ENCODE results near the gene ATAD3A. TPM values are rescaled to one million over a fixed set of nuclear protein-coding genes. Genes with fewer than 3 reads are reported as not detected.

Gene ATAD3A
- total RNA-seq, 1 experiment from 2014 or later, result 71.2 TPM

DNA sequence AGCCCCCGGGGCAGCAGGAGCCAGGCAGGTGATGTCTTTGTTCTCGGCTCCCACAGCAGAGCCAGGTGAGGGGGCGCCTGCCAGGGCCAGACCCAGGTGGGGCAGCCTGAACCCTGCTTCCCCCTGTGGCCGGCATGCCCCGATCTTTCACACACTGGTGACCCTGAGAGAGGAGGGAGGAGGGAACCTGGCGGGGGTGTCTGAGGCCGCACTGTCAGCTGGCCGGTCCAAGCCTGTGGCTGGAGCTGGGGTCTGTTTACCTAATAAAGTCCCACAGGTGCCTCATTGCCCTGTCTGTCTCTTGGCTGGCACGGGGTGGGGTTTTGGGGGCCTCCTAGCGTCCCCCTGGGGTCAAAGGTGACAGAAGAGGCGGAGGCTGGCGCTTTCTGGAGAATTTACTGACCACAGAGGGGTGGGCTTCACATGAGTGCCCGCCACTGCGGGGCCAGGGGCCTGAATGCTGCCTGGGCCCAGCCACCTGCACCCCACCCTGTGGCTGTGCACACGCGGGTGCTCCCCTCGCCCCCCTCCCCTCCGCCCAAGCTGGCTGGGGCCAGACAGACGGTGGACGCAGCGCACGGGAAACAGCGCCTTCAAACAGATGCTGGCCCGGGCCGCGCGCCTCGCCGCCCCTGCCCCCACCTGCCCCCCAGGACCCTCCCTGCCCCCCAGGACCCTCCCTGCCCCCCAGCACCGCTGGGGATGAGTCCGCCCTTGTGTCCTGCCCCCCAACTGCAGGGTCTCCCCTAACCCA, 22.6 kb downstream of the ATAD3A start:
- Mint-ChIP-seq H3K4me3 (no peak overlapping the region), H3K36me3 (peaks cover 17% of the 10 kb centered on the region), H3K9me3 (peaks cover 5% of the 10 kb centered on the region), H3K27ac (no peak overlapping the region), H3K27me3 (ENCODE audit: low read depth) (no peaks in the 10 kb centered on the region), H3K4me1 (peaks cover 3% of the 10 kb centered on the region; the same call in 1 of the 2 replicates)
- DNase-seq (ENCODE audit: low spot score), result no peak
- CTCF ChIA-PET, result no interaction called here
- POLR2A ChIA-PET, result no interaction called here
- no peak for ATAC-seq
- TF ChIP-seq AR (CRISPR knock-in tag; IDR thresholded peaks at IDR 0.05) (no peak), CDX4 (CRISPR knock-in tag; IDR thresholded peaks at IDR 0.05; ENCODE audit: borderline replicate concordance) (no peak), GABPB1 (CRISPR knock-in tag; IDR thresholded peaks at IDR 0.05) (no peak), IRF2 (CRISPR knock-in tag; IDR thresholded peaks at IDR 0.05; ENCODE audit: borderline replicate concordance, low read depth) (no peak), AFF4 (CRISPR knock-in tag; IDR thresholded peaks at IDR 0.05; ENCODE audit: borderline replicate concordance) (no peak), USF1 (CRISPR knock-in tag; IDR thresholded peaks at IDR 0.05) (no peak), ZBTB43 (CRISPR knock-in tag; IDR thresholded peaks at IDR 0.05) (no peak), NFE2L1 (CRISPR knock-in tag; IDR thresholded peaks at IDR 0.05) (no peak), NR3C1 (CRISPR knock-in tag; conservative IDR thresholded peaks at IDR 0.05; ENCODE audit: low read depth) (no peak), TEAD4 (CRISPR knock-in tag; IDR thresholded peaks at IDR 0.05) (no peak), ZNF232 (CRISPR knock-in tag; IDR thresholded peaks at IDR 0.05) (no peak), ARID4B (CRISPR knock-in tag; IDR thresholded peaks at IDR 0.05; ENCODE audit: borderline replicate concordance) (no peak), GRHL2 (CRISPR knock-in tag; IDR thresholded peaks at IDR 0.05; ENCODE audit: insufficient replicate concordance, severe bottlenecking) (no peak), HMGXB4 (CRISPR knock-in tag; IDR thresholded peaks at IDR 0.05) (no peak), ZNF423 (CRISPR knock-in tag; IDR thresholded peaks at IDR 0.05) (no peak), ZNF671 (CRISPR knock-in tag; IDR thresholded peaks at IDR 0.05) (no peak)
- TF ChIP-seq, protein P1, sequence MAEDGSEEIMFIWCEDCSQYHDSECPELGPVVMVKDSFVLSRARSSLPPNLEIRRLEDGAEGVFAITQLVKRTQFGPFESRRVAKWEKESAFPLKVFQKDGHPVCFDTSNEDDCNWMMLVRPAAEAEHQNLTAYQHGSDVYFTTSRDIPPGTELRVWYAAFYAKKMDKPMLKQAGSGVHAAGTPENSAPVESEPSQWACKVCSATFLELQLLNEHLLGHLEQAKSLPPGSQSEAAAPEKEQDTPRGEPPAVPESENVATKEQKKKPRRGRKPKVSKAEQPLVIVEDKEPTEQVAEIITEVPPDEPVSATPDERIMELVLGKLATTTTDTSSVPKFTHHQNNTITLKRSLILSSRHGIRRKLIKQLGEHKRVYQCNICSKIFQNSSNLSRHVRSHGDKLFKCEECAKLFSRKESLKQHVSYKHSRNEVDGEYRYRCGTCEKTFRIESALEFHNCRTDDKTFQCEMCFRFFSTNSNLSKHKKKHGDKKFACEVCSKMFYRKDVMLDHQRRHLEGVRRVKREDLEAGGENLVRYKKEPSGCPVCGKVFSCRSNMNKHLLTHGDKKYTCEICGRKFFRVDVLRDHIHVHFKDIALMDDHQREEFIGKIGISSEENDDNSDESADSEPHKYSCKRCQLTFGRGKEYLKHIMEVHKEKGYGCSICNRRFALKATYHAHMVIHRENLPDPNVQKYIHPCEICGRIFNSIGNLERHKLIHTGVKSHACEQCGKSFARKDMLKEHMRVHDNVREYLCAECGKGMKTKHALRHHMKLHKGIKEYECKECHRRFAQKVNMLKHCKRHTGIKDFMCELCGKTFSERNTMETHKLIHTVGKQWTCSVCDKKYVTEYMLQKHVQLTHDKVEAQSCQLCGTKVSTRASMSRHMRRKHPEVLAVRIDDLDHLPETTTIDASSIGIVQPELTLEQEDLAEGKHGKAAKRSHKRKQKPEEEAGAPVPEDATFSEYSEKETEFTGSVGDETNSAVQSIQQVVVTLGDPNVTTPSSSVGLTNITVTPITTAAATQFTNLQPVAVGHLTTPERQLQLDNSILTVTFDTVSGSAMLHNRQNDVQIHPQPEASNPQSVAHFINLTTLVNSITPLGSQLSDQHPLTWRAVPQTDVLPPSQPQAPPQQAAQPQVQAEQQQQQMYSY (CRISPR knock-in tag; IDR thresholded peaks at IDR 0.05), result no peak
